Forelimb muscle (tissue), 1 donor: Measurements from ENCODE around the gene EHBP1. TPM values are rescaled to one million over a fixed set of nuclear protein-coding genes. Genes with fewer than 3 reads are reported as not detected.
"Not testable (repeated sequence)": the region's sequence is repeated elsewhere in the genome, so short reads cannot be mapped to it uniquely, and the experiment has no call there.

Experiments
- DNase-seq: peaks from one replicate; pipeline ENCODE4 v3.0.0-alpha.2; 2013; ENCODE audit warnings: low read depth
- polyA plus RNA-seq: library from polyadenylated mRNA; unstranded; fragments of 120-200 nt; gene quantifications from one replicate; pipeline ENCODE4 v1.2.1, GENCODE V29; 2013; ENCODE audit not compliant: insufficient read length

EHBP1 gene
- polyA plus RNA-seq, 1 donor: 25.7 TPM

DNA sequence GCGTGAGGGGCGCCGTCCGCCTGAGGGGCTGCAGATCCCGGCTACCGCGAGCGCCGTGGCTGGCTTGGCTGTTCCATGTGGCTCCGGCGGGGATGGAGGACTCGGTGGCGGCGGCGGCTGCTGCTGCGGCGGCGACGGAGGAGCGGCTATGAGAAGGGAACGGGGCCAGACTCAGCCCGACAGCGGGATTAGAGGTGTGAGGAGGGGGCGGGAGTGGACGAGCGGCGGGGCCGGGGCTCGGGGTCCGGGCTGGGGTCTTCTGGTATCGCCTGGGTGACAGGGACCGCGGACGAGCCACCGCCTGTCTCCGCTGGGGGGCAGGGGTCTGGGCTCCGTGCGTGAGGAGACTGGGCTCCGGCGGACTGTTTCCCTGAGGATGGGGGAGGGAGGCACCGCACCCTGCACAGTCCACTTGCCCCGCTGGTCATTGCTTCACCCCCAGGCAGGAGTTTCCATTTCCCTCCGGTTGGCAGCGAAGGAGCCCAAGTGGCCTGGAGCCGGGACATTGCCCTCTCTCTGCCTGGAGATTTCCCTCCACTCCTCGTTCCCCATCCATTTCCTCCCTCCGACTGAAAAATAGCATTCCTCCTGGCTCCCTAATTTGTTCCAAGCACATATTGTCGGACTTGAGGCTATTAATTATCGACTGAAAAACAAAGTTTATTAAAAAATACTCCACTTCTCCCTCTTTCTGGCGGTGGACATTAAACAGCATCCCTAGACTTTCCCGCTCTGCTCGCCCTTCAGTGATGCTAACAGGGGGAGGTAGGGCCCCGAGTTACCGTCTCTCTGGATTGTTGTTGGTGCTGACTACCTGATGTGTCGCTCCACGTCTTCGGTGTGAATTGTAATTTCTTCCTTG lies 577 bp downstream of the EHBP1 start:
- no peak for DNase-seq

DNA sequence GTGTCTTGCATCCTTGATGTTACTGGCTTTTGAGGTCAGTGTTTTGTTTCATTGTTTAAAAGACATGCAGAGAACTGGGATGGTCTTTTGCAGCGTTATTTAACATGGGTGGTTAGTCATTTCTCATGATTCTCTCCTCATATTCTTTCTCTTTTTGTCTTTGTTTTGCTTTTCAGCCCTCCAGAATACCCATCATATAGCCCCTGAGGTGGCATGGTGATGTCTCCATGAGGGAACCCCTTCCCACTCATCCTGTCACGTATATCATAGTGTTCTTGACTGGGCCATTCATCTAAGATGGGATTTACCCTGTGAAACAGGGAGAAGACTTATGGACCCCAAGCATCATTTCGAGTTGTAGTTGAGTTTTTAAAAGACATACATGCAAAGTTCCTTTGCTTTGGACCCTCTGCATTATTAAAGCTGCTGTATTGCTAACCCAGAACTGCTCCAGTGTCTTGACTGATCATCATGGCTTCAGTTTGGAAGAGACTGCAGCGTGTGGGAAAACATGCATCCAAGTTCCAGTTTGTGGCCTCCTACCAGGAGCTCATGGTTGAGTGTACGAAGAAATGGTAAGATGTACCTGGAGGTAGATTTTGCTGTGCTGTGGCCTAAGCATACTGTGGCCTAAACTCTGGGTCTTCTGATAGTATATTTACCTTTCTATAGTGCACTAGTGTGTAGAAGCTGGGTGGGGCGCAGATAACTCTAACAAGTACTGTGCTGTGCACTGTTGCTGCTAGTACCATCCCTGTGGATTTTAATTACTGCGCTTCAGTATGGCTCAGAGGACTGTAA lies 1.4 kb downstream of the EHBP1 start:
- DNase-seq: no peak

- DNase-seq: no peak
Measured at GRCh38 chr2:62708751-62709150, 3.2 kb downstream of the EHBP1 start.

GRCh38 chr2:62711832-62712494 lies 6.5 kb downstream of the EHBP1 start:
- no peak for DNase-seq

DNA sequence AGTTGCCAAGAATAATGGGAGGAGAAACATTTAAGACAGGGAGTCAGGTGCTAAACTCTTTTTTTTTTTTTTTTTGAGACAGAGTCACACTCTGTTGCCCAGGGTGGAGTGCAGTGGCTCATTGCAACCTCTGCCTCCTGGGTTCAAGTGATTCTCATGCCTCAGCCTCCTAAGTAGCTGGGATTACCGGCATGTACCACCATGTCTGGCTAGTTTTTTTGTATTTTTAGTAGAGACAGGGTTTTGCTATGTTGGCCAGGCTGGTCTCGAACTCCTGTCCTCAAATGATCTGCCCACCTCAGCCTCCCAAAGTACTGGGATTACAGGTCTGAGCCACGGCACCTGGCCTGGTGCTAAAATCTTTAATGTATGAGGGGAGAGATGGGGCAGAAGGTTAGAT lies 7.7 kb downstream of the EHBP1 start:
- not testable (repeated sequence) for DNase-seq

DNA sequence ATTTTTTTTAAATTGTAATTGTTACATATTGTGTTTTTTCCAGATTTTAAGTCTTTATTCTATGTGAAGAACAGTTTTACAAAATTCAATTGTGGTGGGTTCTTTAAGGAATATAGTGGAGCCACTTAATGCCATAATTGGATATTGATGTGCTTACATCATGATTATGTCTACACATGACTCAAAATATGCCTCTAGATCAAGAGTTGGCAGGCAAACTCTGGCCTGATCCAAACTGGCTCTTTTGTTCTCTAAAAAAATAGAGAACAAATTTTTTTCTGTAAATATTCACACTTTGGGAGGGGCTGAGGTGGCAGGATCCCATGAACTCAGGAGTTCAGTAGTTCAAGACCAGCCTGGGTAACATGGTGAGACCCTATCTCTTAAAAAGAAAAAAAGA lies 8.3 kb downstream of the EHBP1 start:
- DNase-seq: no peak

GRCh38 chr2:62716768-62717167 lies 11.3 kb downstream of the EHBP1 start:
- no peak for DNase-seq

- no peak for DNase-seq
Measured at GRCh38 chr2:62717503-62718081, 12.1 kb downstream of the EHBP1 start.

DNA sequence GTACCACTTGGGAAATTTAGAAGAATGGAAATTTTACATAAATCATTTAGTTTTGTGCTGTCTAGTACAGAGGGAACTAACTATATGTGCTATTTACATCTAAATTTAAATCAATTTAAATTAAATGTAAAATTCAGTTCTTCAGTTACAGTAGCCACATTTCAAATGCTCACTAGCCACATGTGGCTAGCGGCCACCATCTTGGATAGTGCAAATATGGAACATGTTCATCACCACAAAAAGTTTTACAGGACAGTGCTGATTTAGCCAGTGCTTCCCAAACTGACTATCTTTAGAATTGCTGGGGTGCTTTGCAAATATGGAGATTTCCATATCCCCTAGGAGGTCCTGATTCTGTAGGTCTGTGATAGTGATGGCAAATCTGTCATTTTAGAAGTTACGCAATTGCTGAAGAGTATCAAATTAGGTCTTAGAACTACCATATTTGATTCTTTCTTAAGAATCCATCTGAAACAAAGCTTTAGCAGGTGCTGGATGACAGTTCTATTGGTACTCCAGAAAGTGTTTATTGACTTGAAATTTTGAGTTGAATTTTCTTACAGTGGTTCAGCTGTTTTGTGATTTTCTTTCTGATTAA lies 12.8 kb downstream of the EHBP1 start:
- DNase-seq: no peak

DNA sequence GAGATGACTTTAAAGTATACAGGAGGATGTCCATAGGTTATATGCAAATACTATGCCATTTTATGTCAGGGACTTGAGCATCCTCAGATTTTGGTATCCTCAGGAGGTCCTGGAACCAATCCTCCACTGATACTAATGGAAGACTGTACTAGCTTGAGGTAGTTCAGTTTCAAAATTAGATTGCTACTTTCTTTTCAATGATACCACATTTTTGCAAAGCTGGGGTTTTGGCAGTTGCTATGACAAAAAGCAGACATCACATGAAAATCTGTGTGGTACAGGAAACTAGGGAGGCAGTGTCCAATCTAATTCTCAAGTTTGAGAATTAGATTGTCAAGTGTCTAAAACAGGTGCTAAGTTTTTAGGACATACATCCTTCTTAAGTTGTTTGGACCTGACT lies 14.2 kb downstream of the EHBP1 start:
- no peak for DNase-seq

GRCh38 chr2:62722679-62723078 lies 17.2 kb downstream of the EHBP1 start:
- no peak for DNase-seq

- DNase-seq: no peak
Measured at GRCh38 chr2:62723253-62723652, 17.7 kb downstream of the EHBP1 start.

DNA sequence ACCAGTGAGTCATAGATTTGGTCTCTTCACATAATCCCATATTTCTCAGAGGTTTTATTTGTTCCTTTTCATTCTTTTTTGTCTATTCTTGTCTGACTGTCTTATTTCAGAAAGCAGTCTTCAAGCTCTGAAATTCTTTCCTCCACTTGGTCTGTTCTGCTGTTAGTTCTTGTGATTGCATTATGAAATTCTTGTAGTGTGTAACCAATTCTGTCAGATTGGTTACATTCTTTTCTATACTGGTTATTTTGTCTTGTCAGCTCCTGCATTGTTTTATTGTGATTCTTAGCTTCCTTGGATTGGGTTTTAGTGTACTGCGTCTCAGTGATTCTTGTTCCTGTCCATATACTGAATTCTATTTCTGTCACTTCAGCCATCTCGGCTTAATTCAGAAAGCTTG lies 18.6 kb downstream of the EHBP1 start:
- DNase-seq: no peak

- DNase-seq: no peak
Measured at GRCh38 chr2:62724886-62725711, 19.6 kb downstream of the EHBP1 start.

DNA sequence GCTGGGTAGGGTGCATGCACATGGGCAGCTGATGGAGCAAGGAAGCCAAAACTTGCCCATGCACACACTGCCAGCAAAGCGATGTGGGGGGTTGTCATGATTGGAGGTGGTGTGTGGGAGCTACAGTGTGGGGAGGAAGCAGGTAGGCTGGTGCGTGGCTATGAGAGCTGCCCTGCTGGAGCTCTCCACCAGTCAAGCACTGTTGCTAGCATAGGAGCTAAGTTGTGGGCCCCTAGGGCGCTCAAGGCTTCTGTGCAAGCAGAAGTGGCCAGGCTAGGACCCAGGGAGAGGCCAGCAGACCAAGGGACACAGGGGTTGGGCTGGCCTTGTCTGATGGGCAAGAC lies 20.2 kb downstream of the EHBP1 start:
- no peak for DNase-seq

- no peak for DNase-seq
Measured at GRCh38 chr2:62727259-62727867, 21.9 kb downstream of the EHBP1 start.

GRCh38 chr2:62727876-62728566 lies 22.5 kb downstream of the EHBP1 start:
- no peak for DNase-seq

DNA sequence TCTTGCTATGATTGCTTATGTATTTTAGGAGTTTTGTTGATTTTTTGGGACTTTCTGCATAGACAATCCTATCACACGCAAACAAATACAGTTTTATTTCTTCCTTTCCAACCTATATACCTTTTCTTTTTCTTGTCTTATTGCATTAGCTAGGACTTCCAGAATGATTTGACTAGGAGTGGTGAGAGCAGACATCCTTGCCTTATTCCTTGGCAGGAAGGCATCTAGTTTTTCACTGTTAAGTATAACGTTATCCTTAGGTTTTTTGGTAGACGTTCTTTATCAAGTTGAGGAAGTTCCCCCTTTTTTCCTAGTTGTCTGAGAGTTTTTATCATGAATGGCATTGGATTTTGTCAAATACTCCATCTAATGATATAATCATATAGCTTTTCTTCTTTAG lies 25.8 kb downstream of the EHBP1 start:
- no peak for DNase-seq

DNA sequence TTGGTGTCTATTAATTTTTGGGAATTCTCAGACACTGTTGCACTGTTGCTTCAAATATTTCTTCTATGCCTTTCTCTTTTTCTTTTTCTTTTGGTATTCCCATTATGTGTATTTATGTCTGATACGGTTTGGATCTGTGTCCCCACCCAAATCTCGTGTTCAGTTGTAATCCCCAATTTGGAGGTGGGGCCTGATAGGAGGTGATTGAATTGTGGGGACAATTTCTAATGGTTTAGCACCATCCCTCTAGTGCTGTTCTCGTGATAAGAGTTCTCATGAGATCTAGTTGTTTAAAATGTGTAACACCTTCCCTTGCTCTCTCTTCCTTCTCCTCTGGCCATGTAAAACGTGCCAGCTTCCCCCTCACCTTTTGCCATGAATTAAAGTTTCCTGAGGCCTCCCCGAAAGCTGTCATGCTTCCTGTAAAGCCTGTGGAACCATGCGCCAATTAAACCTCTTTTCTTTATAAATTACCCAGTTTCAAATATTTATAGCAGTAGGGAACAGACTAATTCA lies 26.8 kb downstream of the EHBP1 start:
- no peak for DNase-seq

DNA sequence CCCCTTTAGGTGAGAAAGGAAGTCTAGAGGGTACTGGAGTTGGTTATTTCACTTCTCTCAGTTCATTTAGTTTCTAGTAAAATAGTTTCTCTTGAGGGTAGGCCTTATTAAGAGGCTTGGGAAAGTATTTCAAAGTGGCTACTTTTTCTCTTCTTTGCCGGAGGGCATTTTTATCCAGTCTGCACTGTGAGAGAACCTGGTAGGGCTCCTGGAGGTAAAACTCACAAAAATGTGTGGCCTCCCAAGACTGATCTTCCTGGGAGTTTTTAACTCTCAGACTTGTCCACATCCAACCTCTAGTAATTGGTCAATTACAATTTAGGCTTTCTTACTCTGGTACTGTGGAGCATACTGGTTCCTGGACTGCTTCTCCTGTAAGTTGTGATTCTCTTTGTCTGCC lies 28.0 kb downstream of the EHBP1 start:
- no peak for DNase-seq
